OCI-LY1 (cell line): Measurements from ENCODE around the gene MANF.

Experiments used
- H2AFZ ChIP-seq: fragments of 200-600 bp; sonication (generic), shearing (Covaris generic); 2 replicates; pipeline ENCODE4 v1.6.0; 2014; ENCODE audit warnings: antibody characterized with exemption, mild to moderate bottlenecking, low read length
- H3F3A ChIP-seq: fragments of 200-600 bp; sonication (generic), shearing (Covaris generic); 2 replicates; pipeline ENCODE4 v1.6.0; 2014; ENCODE audit warnings: mild to moderate bottlenecking, antibody characterized with exemption, low read length, moderate library complexity; ENCODE audit not compliant: insufficient read depth
- H3K27ac ChIP-seq: fragments of 200-600 bp; sonication (generic); 2 replicates; pipeline ENCODE4 v1.5.1; 2014; ENCODE audit warnings: low read length, mixed run types, mild to moderate bottlenecking, low read depth; ENCODE audit not compliant: poor library complexity, severe bottlenecking
- H3K27me3 ChIP-seq: fragments of 200-600 bp; sonication (generic); 2 replicates; pipeline ENCODE4 v1.6.0; 2014; ENCODE audit warnings: antibody characterized with exemption, mild to moderate bottlenecking, low read length, moderate library complexity; ENCODE audit not compliant: insufficient read depth
- H3K36me3 ChIP-seq: fragments of 200-600 bp; sonication (generic); 2 replicates; pipeline ENCODE4 v1.6.1; 2014; ENCODE audit warnings: mild to moderate bottlenecking, antibody characterized with exemption, low read length, moderate library complexity, mixed read lengths; ENCODE audit not compliant: insufficient read depth
- H3K4me1 ChIP-seq: fragments of 200-600 bp; sonication (generic); 2 replicates; pipeline ENCODE4 v1.5.1; 2014; ENCODE audit warnings: mild to moderate bottlenecking, low read length, moderate library complexity; ENCODE audit not compliant: insufficient read depth, severe bottlenecking
- H3K4me2 ChIP-seq: fragments of 200-600 bp; sonication (generic), shearing (Covaris generic); 2 replicates; pipeline ENCODE4 v1.6.1; 2014; ENCODE audit warnings: low read length
- H3K4me3 ChIP-seq: fragments of 200-600 bp; sonication (generic); 2 replicates; pipeline ENCODE4 v1.5.1; 2014; ENCODE audit warnings: low read length, low read depth, mild to moderate bottlenecking, mixed read lengths; ENCODE audit not compliant: poor library complexity, severe bottlenecking
- H3K79me2 ChIP-seq: fragments of 200-600 bp; shearing (Covaris generic); 2 replicates; pipeline ENCODE4 v1.6.1; 2016; ENCODE audit warnings: mixed run types, low read length, mixed read lengths; ENCODE audit not compliant: insufficient read depth
- H3K9ac ChIP-seq: fragments of 200-600 bp; sonication (generic), shearing (Covaris generic); 2 replicates; pipeline ENCODE4 v1.6.1; 2014; ENCODE audit warnings: mild to moderate bottlenecking, low read length, mixed read lengths
- H3K9me2 ChIP-seq: fragments of 200-600 bp; sonication (generic), shearing (Covaris generic); 2 replicates; pipeline ENCODE4 v1.6.1; 2014; ENCODE audit warnings: low read depth, mild to moderate bottlenecking, low read length, mixed read lengths
- H3K9me3 ChIP-seq: fragments of 200-600 bp; shearing (Covaris generic); 2 replicates; pipeline ENCODE4 v1.6.1; 2014; ENCODE audit warnings: low read length, mixed read lengths
- H4K20me1 ChIP-seq: fragments of 200-600 bp; sonication (generic), shearing (Covaris generic); 2 replicates; pipeline ENCODE4 v1.6.0; 2016; ENCODE audit warnings: mild to moderate bottlenecking, low read length; ENCODE audit not compliant: insufficient read depth
- EZH2 ChIP-seq: fragments of 200-600 bp; sonication (generic), shearing (Covaris generic); IDR thresholded peaks from 2 replicates; pipeline ENCODE4 v1.8.0; 2017; ENCODE audit warnings: borderline replicate concordance, mixed run types, mild to moderate bottlenecking, antibody characterized with exemption, low read length, moderate library complexity, mixed read lengths
- TF ChIP-seq, protein P1 (sequence below): fragments of 200-600 bp; sonication (generic), shearing (Covaris generic); IDR thresholded peaks from 2 replicates; pipeline ENCODE4 v1.5.1; 2017; ENCODE audit warnings: mild to moderate bottlenecking, antibody characterized with exemption, low read length, moderate library complexity, mixed read lengths

Gene MANF

DNA sequence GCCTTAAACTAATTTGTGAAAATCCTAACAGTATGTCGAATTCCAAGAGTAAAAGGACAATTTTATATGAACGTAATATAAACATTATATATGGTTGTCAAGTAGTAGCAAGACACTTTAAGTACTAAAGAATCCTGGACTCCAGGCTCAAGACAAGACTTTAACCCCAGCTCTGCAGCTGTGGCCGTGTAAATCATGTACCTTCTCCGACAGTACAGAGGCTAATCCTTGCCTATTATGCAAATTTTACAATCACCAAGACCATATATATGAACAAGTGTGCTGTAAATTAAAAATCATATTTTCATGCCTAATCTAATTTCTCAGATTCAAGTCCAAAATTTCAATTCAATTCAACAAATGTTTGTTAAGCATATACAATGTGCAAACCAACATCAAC lies 41.8 kb downstream of the MANF start:
- Histone ChIP-seq H3K4me3 (no peak overlapping the region), H4K20me1 (no peaks in the 10 kb centered on the region), H2AFZ (no peak overlapping the region), H3K9ac (no peak overlapping the region), H3K9me2 (no peaks in the 10 kb centered on the region), H3F3A (no peaks in the 10 kb centered on the region), H3K9me3 (no peaks in the 10 kb centered on the region), H3K36me3 (peaks cover 66% of the 10 kb centered on the region), H3K4me1 (no peaks in the 10 kb centered on the region), H3K79me2 (no peaks in the 10 kb centered on the region), H3K27ac (no peak overlapping the region), H3K27me3 (no peaks in the 10 kb centered on the region), H3K4me2 (no peak overlapping the region)
- TF ChIP-seq, protein P1, sequence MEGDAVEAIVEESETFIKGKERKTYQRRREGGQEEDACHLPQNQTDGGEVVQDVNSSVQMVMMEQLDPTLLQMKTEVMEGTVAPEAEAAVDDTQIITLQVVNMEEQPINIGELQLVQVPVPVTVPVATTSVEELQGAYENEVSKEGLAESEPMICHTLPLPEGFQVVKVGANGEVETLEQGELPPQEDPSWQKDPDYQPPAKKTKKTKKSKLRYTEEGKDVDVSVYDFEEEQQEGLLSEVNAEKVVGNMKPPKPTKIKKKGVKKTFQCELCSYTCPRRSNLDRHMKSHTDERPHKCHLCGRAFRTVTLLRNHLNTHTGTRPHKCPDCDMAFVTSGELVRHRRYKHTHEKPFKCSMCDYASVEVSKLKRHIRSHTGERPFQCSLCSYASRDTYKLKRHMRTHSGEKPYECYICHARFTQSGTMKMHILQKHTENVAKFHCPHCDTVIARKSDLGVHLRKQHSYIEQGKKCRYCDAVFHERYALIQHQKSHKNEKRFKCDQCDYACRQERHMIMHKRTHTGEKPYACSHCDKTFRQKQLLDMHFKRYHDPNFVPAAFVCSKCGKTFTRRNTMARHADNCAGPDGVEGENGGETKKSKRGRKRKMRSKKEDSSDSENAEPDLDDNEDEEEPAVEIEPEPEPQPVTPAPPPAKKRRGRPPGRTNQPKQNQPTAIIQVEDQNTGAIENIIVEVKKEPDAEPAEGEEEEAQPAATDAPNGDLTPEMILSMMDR, result no peak
- no peak for TF ChIP-seq EZH2

DNA sequence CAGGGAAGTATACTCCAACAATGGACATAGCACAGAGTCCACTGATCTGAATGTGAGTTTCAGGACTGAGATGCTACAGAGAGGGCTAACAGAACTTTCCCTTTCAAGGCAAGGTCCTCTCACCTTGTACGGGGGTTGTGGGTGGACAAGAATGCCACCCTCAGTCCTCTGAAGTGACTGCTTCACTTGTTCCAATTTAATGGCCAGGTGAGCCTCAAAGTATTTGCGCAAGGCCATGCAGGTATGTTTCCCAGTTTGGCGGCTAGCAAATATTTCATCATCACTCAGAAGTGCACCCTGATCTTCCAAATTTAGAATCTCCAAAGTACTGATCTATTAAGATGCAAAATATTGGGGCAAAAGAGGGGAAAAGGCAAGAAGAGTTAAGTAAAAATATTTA lies 44.0 kb downstream of the MANF start:
- no peak for TF ChIP-seq EZH2
- TF ChIP-seq, protein P1, result no peak
- Histone ChIP-seq H3K9me3 (no peaks in the 10 kb centered on the region), H3K9me2 (no peaks in the 10 kb centered on the region)

DNA sequence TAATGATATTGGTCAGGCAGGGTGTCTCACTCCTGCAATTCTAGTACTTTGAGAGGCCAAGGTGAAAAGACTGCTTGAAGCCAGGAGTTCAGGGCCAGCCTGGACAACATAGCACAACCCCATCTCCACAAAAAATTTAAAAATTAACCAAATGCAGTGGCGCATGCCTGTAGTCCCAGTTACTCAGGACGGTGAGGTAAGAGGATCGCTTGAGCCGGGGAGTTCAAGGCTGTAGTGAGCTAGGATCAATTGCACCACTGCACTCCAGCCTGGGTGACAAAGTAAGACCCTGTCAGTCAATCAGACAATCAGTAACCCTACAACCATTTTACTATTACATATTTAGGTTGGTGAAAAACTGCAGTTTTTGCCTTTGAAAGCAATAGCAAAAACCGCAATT lies 49.0 kb downstream of the MANF start:
- Histone ChIP-seq H2AFZ (no peak overlapping the region), H3K4me2 (no peak overlapping the region), H3K4me1 (no peaks in the 10 kb centered on the region), H3K79me2 (no peaks in the 10 kb centered on the region), H3K27ac (no peak overlapping the region), H3K9me2 (no peaks in the 10 kb centered on the region), H3F3A (no peaks in the 10 kb centered on the region), H3K27me3 (no peaks in the 10 kb centered on the region), H4K20me1 (no peaks in the 10 kb centered on the region), H3K9me3 (no peaks in the 10 kb centered on the region), H3K9ac (no peak overlapping the region), H3K36me3 (peaks cover 65% of the 10 kb centered on the region), H3K4me3 (no peak overlapping the region)
- TF ChIP-seq, protein P1, result no peak
- no peak for TF ChIP-seq EZH2

More for the DNA sequence above, 44.0 kb downstream of the MANF start:
- no peak overlapping the region for H3K27ac ChIP-seq
- H3K36me3 ChIP-seq, result peaks cover 70% of the 10 kb centered on the region
- H3K4me3 ChIP-seq, result no peak overlapping the region
- no peaks in the 10 kb centered on the region for H3K27me3 ChIP-seq
- no peaks in the 10 kb centered on the region for H3K4me1 ChIP-seq
- no peak overlapping the region for H2AFZ ChIP-seq
- H3K9ac ChIP-seq, result no peak overlapping the region
- no peaks in the 10 kb centered on the region for H4K20me1 ChIP-seq
- H3K79me2 ChIP-seq, result no peaks in the 10 kb centered on the region
- H3K4me2 ChIP-seq, result no peak overlapping the region
- no peaks in the 10 kb centered on the region for H3F3A ChIP-seq
